Measurements from ENCODE around the gene PLXNA1.

GRCh38 chr3:126970101-126970500 lies 12.8 kb upstream of the PLXNA1 start:
- TF ChIP-seq CTCF (IDR thresholded peaks at IDR 0.05; ENCODE audit: insufficient read depth, low read length): no peak
- no peak for TF ChIP-seq REST (IDR thresholded peaks at IDR 0.05; ENCODE audit: insufficient replicate concordance, low read depth)
- TF ChIP-seq POLR2AphosphoS5 (IDR thresholded peaks at IDR 0.05; ENCODE audit: low read depth): no peak
- no peak for TF ChIP-seq SPI1 (IDR thresholded peaks at IDR 0.05; ENCODE audit: borderline replicate concordance, low read depth)

Data from HL-60 (cell line).